Upper lobe of left lung (tissue), 4 donors: Measurements from ENCODE around the gene KRT4.

Experiments used
- EP300 ChIP-seq, 4 donors: sonication (generic); formaldehyde crosslinking; IDR thresholded peaks; one replicate each; pipeline ENCODE4 v1.5.1; 2017; ENCODE audit warnings: antibody characterized with exemption in 4 of 4, control low read depth in 2 of 4
- POLR2A ChIP-seq, 4 donors: fragments of 450-650 bp; IDR thresholded peaks; one replicate each; pipeline ENCODE4 v1.5.1; 2016 to 2017; ENCODE audit warnings: antibody characterized with exemption in 4 of 4, mild to moderate bottlenecking in 2 of 4
- POLR2AphosphoS5 ChIP-seq, 2 donors: sonication (generic); formaldehyde crosslinking; IDR thresholded peaks; one replicate each; pipeline ENCODE4 v1.5.1; 2017; ENCODE audit warnings: antibody characterized with exemption in 2 of 2
- TF ChIP-seq, protein P1 (sequence below), 6 experiments: fragments of 450-650 bp in 4 of 6; fragments of 200-600 bp in 2 of 6; sonication (generic) in 2 of 6; IDR thresholded peaks; one replicate each; pipeline ENCODE4 v1.5.1; 2016 to 2019; ENCODE audit warnings: antibody characterized with exemption in 6 of 6

DNA sequence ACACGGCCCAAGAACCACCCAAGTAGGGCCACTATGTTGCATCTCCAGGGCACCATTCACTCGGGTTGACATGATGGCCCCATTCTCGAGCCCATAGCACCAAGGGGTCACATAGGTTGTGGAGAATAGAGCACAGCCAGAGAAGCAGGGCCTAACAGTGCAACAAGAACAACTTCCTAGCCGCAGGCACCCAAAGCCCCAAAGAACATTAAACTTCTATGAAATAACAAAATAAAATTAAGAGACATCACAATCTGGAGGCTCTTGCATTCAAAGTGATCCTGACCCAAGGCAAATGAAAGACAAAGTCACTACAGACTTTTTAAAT, 1.9 kb downstream of the KRT4 start:
- TF ChIP-seq EP300 (IDR thresholded peaks at IDR 0.05) (no peak), POLR2A (IDR thresholded peaks at IDR 0.05) (no peak), POLR2AphosphoS5 (IDR thresholded peaks at IDR 0.05) (no peak)
- TF ChIP-seq, protein P1, sequence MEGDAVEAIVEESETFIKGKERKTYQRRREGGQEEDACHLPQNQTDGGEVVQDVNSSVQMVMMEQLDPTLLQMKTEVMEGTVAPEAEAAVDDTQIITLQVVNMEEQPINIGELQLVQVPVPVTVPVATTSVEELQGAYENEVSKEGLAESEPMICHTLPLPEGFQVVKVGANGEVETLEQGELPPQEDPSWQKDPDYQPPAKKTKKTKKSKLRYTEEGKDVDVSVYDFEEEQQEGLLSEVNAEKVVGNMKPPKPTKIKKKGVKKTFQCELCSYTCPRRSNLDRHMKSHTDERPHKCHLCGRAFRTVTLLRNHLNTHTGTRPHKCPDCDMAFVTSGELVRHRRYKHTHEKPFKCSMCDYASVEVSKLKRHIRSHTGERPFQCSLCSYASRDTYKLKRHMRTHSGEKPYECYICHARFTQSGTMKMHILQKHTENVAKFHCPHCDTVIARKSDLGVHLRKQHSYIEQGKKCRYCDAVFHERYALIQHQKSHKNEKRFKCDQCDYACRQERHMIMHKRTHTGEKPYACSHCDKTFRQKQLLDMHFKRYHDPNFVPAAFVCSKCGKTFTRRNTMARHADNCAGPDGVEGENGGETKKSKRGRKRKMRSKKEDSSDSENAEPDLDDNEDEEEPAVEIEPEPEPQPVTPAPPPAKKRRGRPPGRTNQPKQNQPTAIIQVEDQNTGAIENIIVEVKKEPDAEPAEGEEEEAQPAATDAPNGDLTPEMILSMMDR (IDR thresholded peaks at IDR 0.05): no peak
